Suppressor macrophage treated with lipopolysaccharide for 1 hour (primary cell): Measurements from ENCODE around the gene KDM8.
A peak's percentile ranks its signal among the peaks of the same experiment; 100 is the strongest.
"Not testable (repeated sequence)": the region's sequence is repeated elsewhere in the genome, so short reads cannot be mapped to it uniquely, and the experiment has no call there.

ENCODE experiments used
- DNase-seq, 3 donors: peaks; one replicate each; pipeline ENCODE4 v3.0.0-alpha.2; 2020 to 2022

The KDM8 gene

DNA sequence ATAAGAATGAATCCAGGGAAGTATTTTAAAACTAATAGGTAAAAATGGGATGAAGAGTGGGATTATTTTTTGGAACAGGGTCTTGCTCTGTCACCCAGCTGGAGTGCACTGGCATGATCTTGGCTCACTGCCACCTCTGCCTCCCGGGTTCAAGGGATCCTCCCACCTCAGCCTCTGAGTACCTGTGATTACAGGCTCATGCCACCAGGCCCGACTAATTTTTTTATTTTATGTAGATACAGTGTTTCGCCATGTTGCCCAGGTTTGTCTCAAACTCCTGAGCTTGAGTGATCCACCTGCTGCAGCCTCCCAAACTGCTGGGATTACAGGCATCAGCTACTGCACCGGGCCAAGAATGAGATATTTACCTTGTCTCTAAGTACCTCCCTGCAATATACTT lies 43.1 kb downstream of the KDM8 start:
- no peak for DNase-seq

DNA sequence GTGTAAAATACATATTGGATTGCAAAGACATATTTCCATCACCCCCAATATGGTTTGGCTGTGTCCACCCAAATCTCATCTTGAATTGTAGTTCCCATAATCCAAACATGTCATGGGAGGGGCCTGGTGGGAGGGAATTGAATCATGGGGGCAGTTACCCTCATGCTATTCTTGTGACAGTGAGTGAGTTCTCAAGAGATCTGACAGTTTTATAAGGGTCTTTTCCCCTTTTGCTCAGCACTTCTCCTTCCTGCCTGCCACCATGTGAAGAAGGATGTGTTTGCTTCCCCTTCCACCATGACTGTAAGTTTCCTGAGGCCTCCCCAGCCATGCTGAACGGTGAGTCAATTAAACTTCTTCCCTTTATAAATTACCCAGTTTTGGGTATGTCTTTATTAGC lies 43.8 kb downstream of the KDM8 start:
- DNase-seq: peak; percentile 76 to 88 (median 78)

DNA sequence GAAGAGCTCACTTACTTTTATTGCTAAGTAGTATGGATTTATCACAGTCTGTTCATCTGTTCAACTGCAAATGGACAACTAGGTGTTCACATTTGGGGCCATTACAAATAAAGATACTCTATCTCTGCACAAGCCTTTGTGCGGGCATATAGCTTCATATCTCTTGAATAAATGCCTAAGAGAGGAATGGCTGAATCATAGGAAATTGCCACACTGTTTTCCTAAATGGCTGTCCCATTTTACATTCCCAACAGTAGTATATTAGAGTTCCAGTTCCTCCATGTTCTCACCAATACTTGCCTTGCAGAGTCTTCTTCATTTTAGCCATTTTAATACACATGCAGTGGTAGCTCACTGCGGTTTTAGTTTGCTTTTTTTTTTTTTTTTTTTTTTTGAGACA lies 44.7 kb downstream of the KDM8 start:
- no peak for DNase-seq

DNA sequence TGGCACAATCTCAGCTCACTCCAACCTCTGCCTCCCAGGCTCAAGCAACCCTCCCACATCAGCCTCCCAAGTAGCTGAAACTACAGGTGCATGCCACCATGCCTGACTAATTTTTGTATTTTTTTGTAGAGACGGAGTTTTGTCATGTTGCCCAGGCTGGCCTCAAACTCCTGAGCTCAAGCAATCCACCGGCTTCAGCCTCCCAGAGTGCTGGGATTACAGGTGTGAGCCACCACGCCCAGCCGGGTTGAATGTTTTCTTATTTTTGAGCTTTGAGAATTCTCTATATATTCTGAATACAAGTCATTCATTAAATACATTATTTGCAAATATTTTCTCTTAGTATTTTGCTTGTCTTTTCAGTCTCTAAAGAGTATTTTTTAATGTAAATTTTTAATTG lies 45.6 kb downstream of the KDM8 start:
- DNase-seq: not testable (repeated sequence)

- DNase-seq: no peak
Observed at GRCh38 chr16:27251541-27252205, 48.3 kb downstream of the KDM8 start.

GRCh38 chr16:27252206-27252585 lies 48.9 kb downstream of the KDM8 start:
- no peak for DNase-seq

GRCh38 chr16:27253526-27253930 lies 50.2 kb downstream of the KDM8 start:
- peak; percentile 83 to 94 (median 93) for DNase-seq

- peak; percentile 74 to 92 (median 90) for DNase-seq
Observed at GRCh38 chr16:27254262-27254811, 51.0 kb downstream of the KDM8 start.

- DNase-seq: no peak
Observed at GRCh38 chr16:27256861-27257260, 53.5 kb downstream of the KDM8 start.

GRCh38 chr16:27257271-27257670 lies 53.9 kb downstream of the KDM8 start:
- DNase-seq: no peak

DNA sequence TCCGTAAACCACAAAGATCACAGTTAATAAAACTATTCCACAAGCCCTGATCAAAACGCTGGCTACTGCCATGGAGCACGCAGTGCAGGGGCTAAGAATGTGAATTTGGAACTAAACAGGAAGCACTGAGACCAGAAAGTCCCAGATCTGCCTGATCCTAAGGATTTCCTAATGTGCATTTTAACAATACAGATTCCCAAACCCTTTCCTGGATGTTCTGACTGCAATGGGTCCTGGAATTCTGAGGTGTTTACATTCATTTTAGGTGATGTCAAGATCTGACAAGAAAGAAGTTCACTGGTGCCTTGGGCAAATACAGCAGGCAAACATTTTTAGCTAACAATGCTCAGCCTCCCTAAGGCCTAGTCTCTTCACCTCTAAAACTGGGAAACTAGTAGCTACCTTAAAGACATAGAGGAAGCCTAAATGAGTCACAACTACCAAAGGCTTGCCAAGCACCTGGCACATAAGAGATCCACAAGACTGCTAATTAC lies 55.0 kb downstream of the KDM8 start:
- DNase-seq: no peak

- no peak for DNase-seq
Observed at GRCh38 chr16:27259710-27260109, 56.4 kb downstream of the KDM8 start.

GRCh38 chr16:27262904-27263423 lies 59.6 kb downstream of the KDM8 start:
- peak in 2 of 3 donors; percentile 57 to 59 for DNase-seq

- DNase-seq: peak in 1 of 3 donors; percentile 43
Observed at GRCh38 chr16:27264151-27264550, 60.8 kb downstream of the KDM8 start.

DNA sequence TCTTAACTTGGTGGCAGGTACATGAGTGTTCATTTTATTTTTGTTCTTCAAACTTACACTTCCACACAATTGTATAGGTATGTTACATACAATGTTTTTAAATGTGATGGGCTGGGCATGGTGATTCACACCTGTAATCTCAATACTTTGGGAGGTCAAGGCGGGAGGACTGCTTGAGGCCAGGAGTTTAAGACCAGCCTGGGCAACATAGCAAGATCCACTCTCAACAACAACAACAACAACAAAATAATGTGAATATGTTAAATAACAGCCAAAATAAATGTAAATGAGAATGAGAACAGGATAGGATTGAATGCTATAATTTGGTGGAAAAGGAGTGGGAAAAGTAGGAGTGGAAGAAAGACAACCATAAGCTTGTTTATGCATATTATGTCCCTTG lies 62.7 kb downstream of the KDM8 start:
- no peak for DNase-seq

GRCh38 chr16:27267037-27267677 lies 63.8 kb downstream of the KDM8 start:
- peak in 1 of 3 donors; percentile 26 for DNase-seq

GRCh38 chr16:27268376-27269299 lies 65.3 kb downstream of the KDM8 start, which contains the start of gene NSMCE1:
Gene NSMCE1, minus strand, starts transcription at chr16:27268772. Its CDS starts 11,202 bp downstream, at chr16:27257570.
- peak; percentile 98 to 99 (median 98) for DNase-seq

GRCh38 chr16:27269300-27270150 lies 66.2 kb downstream of the KDM8 start:
- no peak for DNase-seq

GRCh38 chr16:27270349-27270748 lies 67.0 kb downstream of the KDM8 start:
- DNase-seq: no peak
